GM18858 (cell line): Measurements from ENCODE around the gene SLC41A2.
"Not testable (repeated sequence)": the region's sequence is repeated elsewhere in the genome, so short reads cannot be mapped to it uniquely, and the experiment has no call there.

Source experiments
- ATAC-seq: cut with Tn5 transposase; IDR thresholded peaks from one replicate; pipeline ENCODE4 v1.9.1; 2021; ENCODE audit not compliant: unreplicated experiment

Gene SLC41A2

DNA sequence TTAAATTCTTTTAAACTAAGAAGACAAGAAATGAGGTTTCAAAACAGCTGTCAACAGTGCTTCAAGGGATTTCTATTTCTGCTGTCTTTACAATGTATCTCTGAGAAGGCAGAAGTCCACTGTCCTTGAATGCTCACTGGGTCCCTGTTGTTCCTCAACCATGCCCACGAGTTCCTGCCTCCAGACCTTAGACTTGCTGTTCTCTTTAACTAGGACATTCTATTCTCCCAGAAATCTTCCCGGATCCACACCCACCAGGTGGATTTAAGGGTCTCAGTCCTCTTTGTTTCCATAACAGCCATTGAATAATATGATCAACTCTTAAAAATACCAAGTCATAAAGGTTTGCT lies 6.7 kb upstream of the SLC41A2 start:
- no peak for ATAC-seq

DNA sequence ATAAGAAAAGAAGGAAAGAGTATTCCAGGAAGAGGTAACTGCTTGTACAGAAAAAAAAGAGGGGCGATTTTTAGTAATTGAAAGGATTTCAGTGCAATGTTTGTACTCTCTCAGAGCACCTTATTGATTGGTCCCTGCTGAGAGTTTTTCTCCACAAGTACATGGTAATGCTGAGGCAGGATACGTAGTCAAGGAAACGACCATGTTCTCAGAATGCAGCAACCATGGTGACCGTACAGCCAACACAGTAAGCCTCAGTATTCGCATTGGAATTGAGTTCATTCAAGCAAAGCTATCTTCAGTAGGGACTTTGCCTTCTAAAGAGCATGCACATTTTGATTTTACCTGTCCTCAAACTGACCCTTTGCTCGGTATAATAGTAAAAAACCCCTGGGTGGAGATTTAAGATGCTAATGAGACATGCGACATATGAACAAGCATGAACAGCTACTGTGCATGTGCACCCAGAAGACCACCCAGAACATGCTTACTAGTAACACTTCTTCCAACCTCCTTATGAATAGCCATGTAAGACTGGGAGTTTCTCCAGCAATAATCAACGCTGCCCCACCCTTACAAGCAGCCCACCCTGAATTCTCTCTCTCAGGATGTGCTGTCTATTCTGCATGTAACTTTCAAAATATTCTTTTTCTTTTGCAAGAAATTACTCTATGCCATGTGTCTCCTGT lies 6.2 kb upstream of the SLC41A2 start:
- ATAC-seq, result no peak

DNA sequence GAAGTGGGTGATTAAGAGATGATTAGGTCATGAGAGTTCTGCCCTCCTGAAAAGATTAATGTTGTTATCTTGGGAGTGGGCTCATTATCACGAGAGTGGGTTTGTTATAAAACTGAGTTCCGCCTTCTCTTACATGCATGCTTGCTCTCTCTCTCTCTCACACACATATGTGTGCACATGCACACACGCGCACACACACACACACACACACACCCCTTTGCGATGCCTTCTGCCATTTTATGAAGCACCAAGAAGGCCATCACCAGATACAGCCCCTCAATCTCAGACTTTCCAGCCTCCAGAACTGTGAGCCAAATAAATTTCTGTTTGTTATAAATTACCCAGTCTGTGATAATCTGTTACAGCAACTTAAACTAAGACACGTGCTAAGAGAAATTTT lies 5.7 kb upstream of the SLC41A2 start:
- ATAC-seq, result no peak

DNA sequence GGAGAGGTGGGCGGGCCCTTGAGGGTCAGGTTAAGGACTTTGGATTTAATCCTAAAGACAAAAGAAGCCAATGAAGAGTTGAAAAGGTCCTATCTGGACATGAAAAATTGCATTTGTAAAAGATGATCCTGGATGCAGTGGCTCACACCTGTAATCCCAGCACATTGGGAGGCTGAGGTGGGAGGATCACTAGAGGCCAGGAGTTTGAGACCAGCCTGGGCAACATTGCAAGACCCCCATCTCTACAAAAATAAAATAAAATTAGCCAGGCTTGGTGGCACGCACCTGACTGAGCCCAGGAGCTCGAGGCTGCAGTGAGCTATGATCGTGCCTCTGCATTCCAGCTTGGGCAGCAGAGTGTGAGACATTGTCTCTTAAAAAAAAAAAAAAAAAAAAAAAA lies 2.4 kb upstream of the SLC41A2 start:
- no peak for ATAC-seq

DNA sequence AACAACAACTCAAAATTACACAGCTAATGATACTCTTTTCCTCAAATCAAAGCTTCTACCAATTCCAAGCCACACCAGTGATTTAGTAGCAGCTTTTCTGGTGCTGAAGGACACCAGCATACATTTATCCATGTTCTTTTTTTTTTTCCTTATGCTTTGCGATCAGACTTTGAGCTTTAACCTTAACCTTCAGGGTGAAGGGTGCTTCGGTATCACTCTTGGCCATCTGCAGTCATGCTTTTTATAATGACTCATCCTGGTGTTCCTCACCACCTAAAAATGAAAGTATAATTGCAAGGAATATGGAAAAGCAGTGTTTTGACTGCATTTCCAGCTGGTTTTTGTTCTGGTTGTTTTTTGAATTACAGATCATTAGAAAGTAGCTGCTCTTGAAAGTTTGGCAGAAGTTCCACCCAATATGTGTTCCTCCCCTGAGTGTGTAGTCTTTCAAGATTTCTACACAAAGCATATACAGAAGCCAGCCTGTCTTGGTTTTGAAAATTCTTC lies 1.3 kb upstream of the SLC41A2 start:
- ATAC-seq, result no peak

DNA sequence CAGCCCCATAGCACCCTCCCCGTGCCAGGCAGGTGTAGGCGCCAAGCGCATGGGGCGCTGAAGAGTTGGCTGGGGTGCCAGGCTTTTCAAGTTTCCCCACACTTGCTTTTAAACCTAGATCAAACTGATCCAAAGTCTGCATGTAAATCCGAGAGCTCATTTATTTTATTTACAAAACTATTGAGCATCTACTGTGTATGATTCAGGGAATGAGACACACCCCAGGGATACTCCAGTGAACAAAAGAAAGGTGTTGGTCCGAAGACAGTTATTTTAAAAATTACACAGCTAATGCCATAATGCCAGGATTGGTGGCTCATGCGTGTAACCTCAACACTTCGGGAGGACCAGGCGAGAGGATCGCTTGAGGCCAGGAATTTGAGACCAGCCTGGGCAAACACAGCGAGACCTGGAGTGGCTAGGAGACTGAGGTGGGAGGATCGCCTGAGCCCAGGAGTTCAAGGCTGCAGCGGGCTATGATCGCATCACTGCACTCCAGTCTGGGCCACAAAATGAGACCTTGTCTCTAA lies 780 bp upstream of the SLC41A2 start:
- no peak for ATAC-seq

DNA sequence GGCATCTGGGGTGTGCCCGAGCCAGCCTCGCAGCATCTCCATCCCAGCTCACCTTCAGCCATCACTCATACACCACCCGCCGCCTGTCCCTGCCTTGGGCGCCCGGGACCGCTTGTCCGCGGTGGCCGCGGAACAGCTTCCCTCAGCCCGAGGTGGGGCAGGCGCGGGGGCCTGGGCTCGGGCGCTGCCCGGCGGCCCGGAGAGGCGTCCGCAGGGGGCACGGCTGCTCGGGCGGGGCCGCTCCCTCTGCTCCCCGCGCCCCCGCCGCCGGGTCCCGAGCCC lies 430 bp downstream of the SLC41A2 start:
- ATAC-seq, result peak; percentile 19

DNA sequence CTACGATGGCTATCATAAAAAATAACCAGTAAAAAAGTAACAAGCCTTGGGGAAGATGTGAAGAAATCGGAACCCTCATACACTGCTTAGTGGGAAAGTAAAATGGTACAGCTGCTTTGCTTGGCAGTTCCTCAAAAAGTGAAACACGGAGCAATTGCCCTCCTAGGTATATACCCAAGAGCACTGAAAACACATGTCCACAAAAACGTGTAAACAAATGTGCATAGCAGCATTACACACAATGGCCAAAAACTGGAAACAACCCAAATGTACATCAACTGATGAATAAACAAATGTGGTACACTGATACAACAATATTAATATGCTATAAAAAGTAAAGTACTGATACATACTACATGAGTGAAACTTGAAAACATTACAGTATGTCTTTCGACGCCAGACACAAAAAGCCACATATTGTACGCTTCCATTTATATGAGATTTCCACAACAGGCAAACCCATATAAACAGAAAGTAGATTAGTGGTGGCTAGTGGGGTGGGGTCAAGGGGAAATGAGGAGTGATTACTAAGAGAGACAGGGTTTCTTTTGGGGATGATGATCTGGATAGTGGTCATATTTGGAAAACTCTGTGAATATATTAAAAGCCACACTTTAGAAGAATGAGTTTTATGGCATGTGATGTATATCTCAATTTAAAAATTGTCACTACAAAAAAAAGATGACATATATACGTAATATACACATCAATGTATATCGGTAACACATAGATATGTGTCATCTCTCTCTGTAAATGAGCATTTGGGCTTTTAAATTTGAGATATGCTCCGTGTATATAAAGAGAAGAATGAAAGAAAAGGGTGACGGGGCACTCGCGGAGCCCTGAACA lies 996 bp downstream of the SLC41A2 start:
- ATAC-seq, result no peak

DNA sequence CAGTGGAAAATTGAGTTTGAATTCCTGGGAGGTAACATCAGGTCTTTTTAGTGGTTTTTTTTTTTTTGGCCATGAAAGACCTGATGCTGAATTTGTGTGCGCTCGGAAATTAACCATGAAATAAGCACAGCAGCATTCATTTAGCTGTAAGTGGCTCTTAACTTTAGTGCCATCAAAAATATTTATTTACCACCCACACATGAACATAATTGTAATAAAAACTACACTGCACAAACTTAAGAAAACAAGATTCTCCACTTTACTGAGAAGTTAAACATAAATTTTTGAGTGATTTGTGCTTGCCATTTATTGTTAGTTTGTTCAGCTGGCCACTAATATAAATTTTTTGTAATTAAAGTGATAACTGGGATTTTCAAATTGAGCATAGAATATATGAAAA lies 2.4 kb downstream of the SLC41A2 start:
- ATAC-seq, result no peak

DNA sequence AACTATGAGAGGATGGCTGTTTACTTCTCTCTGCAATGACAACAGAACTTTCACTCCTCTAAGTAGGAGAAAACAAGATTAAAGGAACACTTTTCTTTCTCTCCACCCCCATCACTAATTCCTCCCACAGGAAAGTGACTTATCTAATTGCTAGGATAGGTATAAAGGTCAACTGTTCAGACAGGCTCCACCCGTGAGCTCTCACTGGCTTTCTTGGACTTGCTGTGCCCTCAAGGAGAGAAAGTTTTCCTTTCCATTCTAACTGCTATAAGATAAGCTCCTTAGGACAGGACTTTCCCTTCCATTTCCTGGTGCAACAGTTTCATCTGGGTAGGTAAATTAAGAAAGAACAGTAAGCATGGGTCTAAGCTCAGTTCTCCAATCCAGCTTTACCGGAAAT lies 4.8 kb downstream of the SLC41A2 start:
- ATAC-seq, result no peak

DNA sequence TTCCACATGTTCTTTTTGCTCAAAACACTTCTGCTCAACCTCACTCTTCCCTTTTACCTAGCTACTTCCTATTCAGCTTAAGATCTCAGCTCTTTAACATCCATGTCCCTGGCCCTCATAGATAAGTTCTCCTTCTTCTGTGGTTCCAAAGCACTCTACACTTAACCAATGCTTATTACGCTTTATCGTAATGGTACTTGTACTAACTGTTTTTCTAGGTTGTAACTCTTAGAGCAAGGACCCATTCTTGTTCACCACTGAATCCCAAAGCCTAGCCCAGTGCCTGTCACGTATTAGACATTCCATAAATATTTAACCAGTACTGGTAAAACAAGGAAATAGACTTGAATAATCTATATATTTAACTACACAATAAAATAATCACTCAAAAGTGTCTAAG lies 5.3 kb downstream of the SLC41A2 start:
- ATAC-seq, result no peak

DNA sequence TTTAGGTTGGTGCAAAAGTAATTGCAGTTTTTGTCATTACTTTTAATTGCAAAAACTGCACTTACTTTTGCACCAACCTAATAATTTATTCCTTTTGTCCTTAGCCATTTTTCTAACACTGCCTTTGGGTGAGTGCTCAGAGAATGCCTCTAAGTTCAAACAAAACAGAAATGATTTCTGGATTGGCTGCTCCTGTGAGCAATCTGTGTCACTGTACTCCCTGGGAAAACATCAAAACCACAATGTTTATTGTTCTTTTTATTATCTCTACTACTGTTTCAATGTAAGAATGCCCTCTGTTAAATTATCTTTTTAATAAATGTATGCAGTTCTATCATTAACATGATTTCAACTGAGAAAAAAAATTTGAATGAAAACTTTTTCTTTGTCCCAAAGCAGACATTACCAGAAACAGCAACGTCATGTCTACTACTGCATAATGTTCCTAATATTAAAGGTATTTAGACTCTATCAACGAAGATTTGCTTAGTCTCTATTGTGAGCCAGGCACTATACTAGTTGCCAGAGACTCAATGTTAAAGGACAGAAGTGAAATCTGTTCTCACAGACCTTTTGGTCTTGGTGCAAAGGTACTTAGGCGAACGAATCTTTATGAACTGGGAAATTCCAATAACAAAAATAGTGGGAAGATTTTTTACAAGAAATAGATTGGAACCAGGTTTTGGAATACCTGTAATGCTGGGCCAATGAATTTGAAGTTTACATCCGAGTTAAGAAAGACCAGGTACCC lies 6.2 kb downstream of the SLC41A2 start:
- no peak for ATAC-seq

DNA sequence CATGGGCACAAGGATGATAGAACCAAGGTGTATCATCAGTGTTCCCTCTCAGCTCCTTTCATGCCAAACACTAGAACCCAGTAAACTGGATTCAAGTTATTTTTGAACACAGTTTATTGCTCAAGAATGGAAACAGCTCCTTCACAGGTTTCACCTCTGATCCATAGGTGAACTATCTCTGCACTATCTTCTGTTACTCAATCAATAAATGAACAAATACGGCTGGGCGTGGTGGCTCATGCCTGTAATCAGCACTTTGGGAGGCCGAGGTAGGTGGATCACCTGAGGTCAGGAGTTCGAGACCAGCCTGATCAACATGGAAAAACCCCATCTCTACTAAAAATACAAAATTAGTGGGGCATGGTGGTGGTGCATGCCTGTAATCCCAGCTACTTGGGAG lies 9.4 kb downstream of the SLC41A2 start:
- ATAC-seq, result not testable (repeated sequence)

DNA sequence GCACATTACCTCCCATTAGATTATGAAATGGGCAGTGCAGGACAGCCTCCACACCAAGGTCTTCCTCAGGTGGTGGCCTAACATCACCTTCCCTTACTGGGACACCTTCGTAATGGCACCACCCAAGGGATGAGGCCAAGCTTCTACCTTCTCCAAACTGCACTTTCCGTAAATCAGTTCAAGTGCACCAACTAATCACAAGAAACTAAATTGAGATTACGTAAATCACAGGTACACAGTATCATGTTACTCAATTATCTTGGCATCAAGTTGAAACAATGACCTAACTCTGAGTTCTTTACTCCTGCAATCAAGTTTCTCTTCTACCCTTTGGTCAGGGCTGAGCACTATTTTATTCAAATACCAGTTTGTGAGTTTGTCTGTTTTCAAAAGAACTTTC lies 13.8 kb downstream of the SLC41A2 start:
- no peak for ATAC-seq

DNA sequence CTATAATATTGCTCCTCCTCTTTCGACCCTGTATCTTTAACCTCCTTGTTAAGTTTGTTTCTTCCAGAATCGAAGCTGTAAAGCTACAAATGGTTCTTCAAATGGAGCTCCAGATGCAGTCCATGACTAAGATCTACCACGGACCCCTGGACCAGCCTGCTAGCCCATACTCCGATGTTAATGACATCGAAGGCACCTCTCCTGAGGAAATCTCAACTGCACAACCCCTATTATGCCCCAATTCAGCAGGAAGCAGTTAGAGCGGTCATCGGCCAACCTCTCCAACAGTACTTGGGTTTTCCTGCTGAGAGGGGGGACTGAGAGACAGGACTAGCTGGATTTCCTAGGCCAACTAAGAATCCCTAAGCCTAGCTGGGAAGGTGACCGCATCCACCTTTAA lies 14.7 kb downstream of the SLC41A2 start:
- not testable (repeated sequence) for ATAC-seq

DNA sequence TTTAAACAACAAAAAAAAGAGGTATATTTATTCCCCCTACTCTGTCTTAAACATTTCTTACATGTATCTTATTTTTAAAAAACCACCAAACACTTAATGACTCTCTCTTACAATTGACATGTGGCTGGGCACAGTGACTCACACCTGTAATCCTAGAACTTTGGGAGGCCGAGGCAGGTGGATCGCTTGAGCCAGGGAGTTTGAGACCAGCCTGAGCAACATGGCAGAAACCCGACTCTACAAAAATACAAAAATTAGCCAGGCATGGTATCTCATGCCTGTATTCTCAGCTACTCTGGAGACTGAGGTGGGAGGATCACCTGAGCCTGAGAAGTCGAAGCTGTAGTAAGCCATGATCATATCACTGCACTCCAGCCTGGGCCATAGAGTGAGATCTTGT lies 16.0 kb downstream of the SLC41A2 start:
- no peak for ATAC-seq

DNA sequence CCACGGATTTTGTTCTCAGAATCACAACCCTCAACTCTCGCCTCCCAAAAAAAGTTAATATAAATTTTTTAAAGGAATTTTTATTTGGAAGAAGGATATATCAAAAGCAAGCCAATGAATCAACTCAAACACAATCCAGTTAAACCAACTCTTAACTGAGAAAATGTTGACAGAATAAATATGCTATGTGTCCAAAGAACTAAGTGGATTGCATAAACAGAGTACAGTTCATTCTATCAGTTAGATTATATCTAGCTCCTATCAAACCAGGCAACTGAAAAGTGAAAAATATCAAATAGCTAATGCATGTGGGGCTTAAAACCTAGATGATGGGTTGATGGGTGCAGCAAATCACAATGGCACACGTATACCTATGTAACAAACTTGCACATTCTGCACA lies 16.6 kb downstream of the SLC41A2 start:
- ATAC-seq, result no peak

DNA sequence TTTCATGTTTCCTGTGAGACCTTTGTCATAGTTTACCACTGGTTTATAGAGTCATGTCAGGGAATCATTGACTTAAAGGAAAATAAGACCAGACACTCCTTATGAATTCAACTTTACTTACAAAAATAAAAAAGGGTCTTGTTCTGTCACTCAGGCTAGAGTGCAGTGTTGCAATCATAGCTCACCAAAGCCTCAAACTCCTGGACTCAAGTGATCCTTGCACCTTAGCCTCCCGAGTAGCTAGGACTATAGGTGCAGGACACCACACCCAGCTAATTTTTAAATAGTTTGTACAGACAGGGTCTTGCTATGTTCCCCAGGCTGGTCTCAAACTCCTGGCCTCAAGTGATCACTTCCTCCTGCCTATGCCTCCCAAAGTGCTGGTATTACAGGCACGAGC lies 19.0 kb downstream of the SLC41A2 start:
- ATAC-seq, result no peak

DNA sequence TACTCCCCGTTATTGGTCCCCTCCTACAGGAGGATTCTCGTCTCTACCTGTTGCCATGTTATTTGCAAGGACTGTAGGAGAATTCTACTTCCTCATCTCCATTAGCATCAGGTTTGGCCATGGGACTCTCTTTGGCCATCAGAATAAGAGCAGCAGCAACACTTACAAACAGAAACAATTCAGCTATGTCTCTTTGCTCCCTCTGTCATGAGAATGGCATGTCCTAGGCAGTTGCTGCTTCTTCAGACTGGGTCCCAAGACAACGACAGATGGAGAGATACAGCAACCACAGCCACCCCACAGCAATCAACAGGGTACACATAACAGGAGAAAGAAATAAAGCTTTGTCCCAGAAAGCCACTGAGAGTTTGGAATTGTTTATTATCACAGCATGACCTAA lies 19.7 kb downstream of the SLC41A2 start:
- ATAC-seq, result no peak

DNA sequence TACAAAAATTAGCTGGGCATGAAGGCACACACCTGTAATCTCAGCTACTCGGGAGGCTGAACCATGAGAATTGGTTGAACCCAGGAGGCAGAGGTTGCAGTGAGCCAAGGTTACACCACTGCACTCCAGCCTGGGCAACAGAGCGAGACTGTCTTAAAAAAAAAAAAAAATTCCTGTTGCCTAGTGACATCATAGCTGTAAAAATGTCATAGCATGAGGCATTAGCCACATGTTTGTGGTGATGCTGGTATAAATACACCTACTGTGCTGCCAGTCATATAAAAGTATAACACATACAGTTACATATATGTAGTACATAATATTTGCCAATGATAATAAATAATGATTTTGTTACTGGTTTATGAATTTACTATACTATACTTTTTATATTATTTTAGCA lies 22.2 kb downstream of the SLC41A2 start:
- no peak for ATAC-seq

DNA sequence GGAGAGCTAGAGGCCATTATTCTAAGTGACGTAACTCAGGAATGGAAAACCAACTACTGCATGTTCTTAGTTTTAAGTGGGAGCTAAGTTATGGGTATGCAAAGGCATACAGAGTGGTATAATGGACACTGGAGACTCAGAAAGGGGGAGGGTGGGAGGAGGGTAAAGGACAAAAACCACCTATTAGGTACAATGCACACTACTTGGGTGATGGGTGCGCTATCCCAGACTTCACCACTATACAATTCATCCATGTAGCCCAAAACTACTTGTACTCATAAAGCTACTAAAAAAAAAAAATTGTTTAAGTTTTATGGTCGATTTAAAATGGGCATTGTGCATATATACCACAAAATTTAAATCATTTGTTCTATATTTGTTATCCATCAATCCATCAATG lies 24.3 kb downstream of the SLC41A2 start:
- no peak for ATAC-seq

DNA sequence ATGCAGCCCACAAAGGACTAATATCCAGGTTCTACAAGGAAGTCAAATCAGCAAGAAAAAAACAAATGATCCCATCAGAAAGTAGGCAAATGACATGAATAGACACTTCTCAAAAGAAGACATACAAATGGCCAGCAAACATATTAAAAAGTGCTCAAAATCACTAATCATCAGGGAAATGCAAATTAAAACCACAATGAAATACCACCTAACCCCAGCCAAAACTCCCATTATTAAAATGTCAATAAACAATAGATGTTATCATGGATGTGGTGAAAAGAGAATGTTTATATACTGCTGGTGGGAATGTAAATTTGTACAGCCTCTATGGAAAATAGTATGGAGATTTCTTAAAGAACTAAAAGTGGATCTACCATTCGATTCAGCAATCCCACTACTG lies 25.0 kb downstream of the SLC41A2 start:
- ATAC-seq, result no peak
